Ovary (tissue), 9 donors: ENCODE data around the gene MARS1. TPM values are rescaled to one million over a fixed set of nuclear protein-coding genes. Genes with fewer than 3 reads are reported as not detected.

Experiments used
- DNase-seq, 5 donors: peaks; one replicate each; pipeline ENCODE4 v3.0.0-alpha.2; 2019 to 2020
- H3K27ac ChIP-seq, 2 donors: fragments of 200-600 bp; one replicate each; pipeline versions ENCODE4 v1.5.1 to v1.8.0; 2019 to 2022
- H3K27me3 ChIP-seq: fragments of 200-600 bp; one replicate; pipeline ENCODE4 v1.8.0; 2022
- H3K36me3 ChIP-seq: fragments of 200-600 bp; sonication (generic); one replicate; pipeline ENCODE4 v1.5.1; 2019
- H3K4me1 ChIP-seq: one replicate; pipeline ENCODE4 v1.8.1; 2013; ENCODE audit warnings: mild to moderate bottlenecking, moderate library complexity; ENCODE audit not compliant: insufficient read depth
- H3K4me3 ChIP-seq: fragments of 200-600 bp; sonication (generic); one replicate; pipeline ENCODE4 v1.5.1; 2017
- H3K9me3 ChIP-seq, 2 donors: fragments of 200-600 bp in 1 of 2; sonication (generic) in 1 of 2; one replicate each; pipeline versions ENCODE4 v1.5.1 to v1.8.1; 2013 to 2019; ENCODE audit warnings: mild to moderate bottlenecking in 1 of 2, moderate library complexity in 1 of 2
- CTCF ChIP-seq, 3 donors: fragments of 450-650 bp in 2 of 3; fragments of 200-600 bp in 1 of 3; IDR thresholded peaks; one replicate each; pipeline versions ENCODE4 v1.5.1 to v1.8.0; 2016 to 2022; ENCODE audit warnings: antibody characterized with exemption in 3 of 3, mild to moderate bottlenecking in 1 of 3
- EP300 ChIP-seq: sonication (generic); formaldehyde crosslinking; IDR thresholded peaks from one replicate; pipeline ENCODE4 v1.6.1; 2017; ENCODE audit warnings: antibody characterized with exemption
- POLR2A ChIP-seq: fragments of 450-650 bp; IDR thresholded peaks from one replicate; pipeline ENCODE4 v1.6.1; 2017; ENCODE audit warnings: antibody characterized with exemption, mild to moderate bottlenecking, moderate library complexity
- WGBS, 3 donors: extraction: QIAGEN DNeasy Blood & Tissue Kit in 1 of 3; methylation state at CpG; one replicate each; pipeline versions ENCODE4 v1.1.5 to v1.1.7; 2013 to 2017; 5-methylcytosine and 5-hydroxymethylcytosine counted together
- intact Hi-C, 4 donors: fragments of 100-400 bp; cut with DNase I; formaldehyde crosslinking; loops; one replicate each; pipeline versions ENCODE4 v1.11.0 to v1.15.1; 2022 to 2023
- polyA plus RNA-seq, 2 donors: library from polyadenylated mRNA; stranded (reverse); fragments of 200-250 nt in 1 of 2; fragments of 350-450 nt in 1 of 2; fragmentation: Illumina TruSeq in 1 of 2; extraction: RNeasy Lipid Tissue Mini Kit (QIAGEN cat#74804) in 1 of 2; gene quantifications; one replicate each; pipeline ENCODE4 v1.2.3, GENCODE V29; 2013 to 2014
- total RNA-seq, 7 donors: library from RNA; depleted of rRNA in 2 of 7; stranded (reverse); fragments of >200 nt in 2 of 7; fragmentation: NEBNext Ultra II Directional in 3 of 7; extraction: Animal tissue kit (Norgen Biotek cat#: 25700) in 3 of 7; gene quantifications; one replicate each; pipeline versions ENCODE4 v1.1.0 to v1.2.4, GENCODE V29; 2016 to 2023
- donor health status: DM: no; HTN: no; CAD: no; lungs with moderate emphysema.
- donor health status: DM: no; HTN: no; CAD: no.
- donor health status: Bipolar disorder and iron deficiency.
- donor health status: DM: yes; HTN: yes; CAD: no.
- donor health status: DM: no; HTN: no; CAD: no.
- donor health status: DM: yes; HTN: yes; CAD: no.

The MARS1 gene
- total and polyA plus RNA-seq, 9 donors, result 21.1 to 479 (median 66.4) TPM

GRCh38 chr12:57534250-57534649 lies 46.4 kb downstream of the MARS1 start:
- no peaks in the 10 kb centered on the region for H3K27me3 ChIP-seq
- TF ChIP-seq CTCF (IDR thresholded peaks at IDR 0.05), result no peak
- no peak for TF ChIP-seq POLR2A
- no peak for TF ChIP-seq EP300
- H3K9me3 ChIP-seq, result no peaks in the 10 kb centered on the region
- no peak overlapping the region for H3K27ac ChIP-seq
- WGBS, 3 donors, result 87 to 91% (median 88%) methylated on average over 5 of the region's 5 CpGs
- DNase-seq, result no peak
- intact Hi-C loops, result no loop called here
- no peak overlapping the region for H3K4me3 ChIP-seq
- no peaks in the 10 kb centered on the region for H3K4me1 ChIP-seq
- H3K36me3 ChIP-seq, result no peaks in the 10 kb centered on the region

- Histone ChIP-seq H3K27ac (no peak overlapping the region), H3K4me1 (no peaks in the 10 kb centered on the region), H3K36me3 (no peaks in the 10 kb centered on the region), H3K9me3 (no peaks in the 10 kb centered on the region), H3K27me3 (no peaks in the 10 kb centered on the region), H3K4me3 (no peak overlapping the region)
- 86 to 91% (median 90%) methylated on average over 3 of the region's 3 CpGs for WGBS, 3 donors
- no peak for DNase-seq
- intact Hi-C loops, result no loop called here
- TF ChIP-seq POLR2A (no peak), EP300 (no peak), CTCF (IDR thresholded peaks at IDR 0.05) (no peak)
Observed at GRCh38 chr12:57534991-57535543, 47.2 kb downstream of the MARS1 start.

- no peak overlapping the region for H3K27ac ChIP-seq
- no peak for TF ChIP-seq EP300
- no peak for TF ChIP-seq POLR2A
- TF ChIP-seq CTCF (IDR thresholded peaks at IDR 0.05), result no peak
- H3K4me1 ChIP-seq, result no peaks in the 10 kb centered on the region
- no peaks in the 10 kb centered on the region for H3K27me3 ChIP-seq
- intact Hi-C loops, result no loop called here
- 72 to 85% (median 80%) methylated on average over 6 of the region's 6 CpGs for WGBS, 3 donors
- H3K4me3 ChIP-seq, result no peak overlapping the region
- H3K36me3 ChIP-seq, result no peaks in the 10 kb centered on the region
- DNase-seq, result no peak
- H3K9me3 ChIP-seq, result no peaks in the 10 kb centered on the region
Observed at GRCh38 chr12:57535764-57536596, 48.1 kb downstream of the MARS1 start.

- Histone ChIP-seq H3K36me3 (no peaks in the 10 kb centered on the region), H3K4me1 (no peaks in the 10 kb centered on the region), H3K9me3 (no peaks in the 10 kb centered on the region), H3K4me3 (no peak overlapping the region), H3K27me3 (no peaks in the 10 kb centered on the region), H3K27ac (no peak overlapping the region)
- intact Hi-C loops, result no loop called here
- 89 to 96% (median 94%) methylated on average over 1 of the region's 1 CpG for WGBS, 3 donors
- no peak for TF ChIP-seq POLR2A
- no peak for TF ChIP-seq EP300
- TF ChIP-seq CTCF (IDR thresholded peaks at IDR 0.05), result no peak
- no peak for DNase-seq
Observed at GRCh38 chr12:57536597-57536942, 48.7 kb downstream of the MARS1 start.
